NB4 (cell line): ENCODE results near the gene KCTD7.
"Not testable (repeated sequence)": the region's sequence is repeated elsewhere in the genome, so short reads cannot be mapped to it uniquely, and the experiment has no call there.

Experiments
- DNase-seq: peaks from one replicate; pipeline ENCODE4 v3.0.0; 2010; ENCODE audit warnings: low read depth
- H3K4me3 ChIP-seq: one replicate; pipeline ENCODE4 v1.5.1; 2011; ENCODE audit warnings: mild to moderate bottlenecking, low read depth, low read length, moderate library complexity
- CTCF ChIP-seq: IDR thresholded peaks from one replicate; pipeline ENCODE4 v1.5.1; 2012; ENCODE audit warnings: low read depth, low read length
- MAX ChIP-seq: IDR thresholded peaks from 2 replicates; pipeline ENCODE4 v1.6.1; 2011; ENCODE audit warnings: low read depth, low read length
- MYC ChIP-seq: IDR thresholded peaks from 2 replicates; pipeline ENCODE4 v1.6.1; 2011; ENCODE audit warnings: low read depth, low read length
- POLR2A ChIP-seq: IDR thresholded peaks from 2 replicates; pipeline ENCODE4 v1.6.1; 2011; ENCODE audit warnings: mild to moderate bottlenecking; ENCODE audit not compliant: insufficient read length; ENCODE audit errors: extremely low read depth

KCTD7 gene

GRCh38 chr7:66679633-66680244, 51.1 kb downstream of the KCTD7 start:
- no peak overlapping the region for H3K4me3 ChIP-seq
- TF ChIP-seq POLR2A (no peak), MYC (no peak), CTCF (no peak), MAX (no peak)
- no peak for DNase-seq

GRCh38 chr7:66681491-66682349, 53.0 kb downstream of the KCTD7 start:
- peak; percentile 98 for DNase-seq
- TF ChIP-seq MYC (no peak; the same call in none of the 2 replicates), POLR2A (peak; percentile 95), MAX (peak; percentile 26; the same call in 1 of the 2 replicates)
- peak overlapping the region; percentile 73 for H3K4me3 ChIP-seq

GRCh38 chr7:66682350-66683093, 53.8 kb downstream of the KCTD7 start:
- no peak for TF ChIP-seq POLR2A
- TF ChIP-seq MYC: no peak; the same call in 1 of the 2 replicates
- TF ChIP-seq MAX: no peak
- TF ChIP-seq CTCF: no peak

GRCh38 chr7:66683094-66683769, 54.6 kb downstream of the KCTD7 start:
- not testable (repeated sequence) for DNase-seq
- peak overlapping the region; percentile 73 for H3K4me3 ChIP-seq

More at GRCh38 chr7:66682350-66683093, 53.8 kb downstream of the KCTD7 start:
- DNase-seq: peak; percentile 44
- H3K4me3 ChIP-seq: peak overlapping the region; percentile 73

GRCh38 chr7:66683770-66684123, 55.1 kb downstream of the KCTD7 start:
- no peak for DNase-seq
- no peak overlapping the region for H3K4me3 ChIP-seq
- no peak for TF ChIP-seq MAX

- H3K4me3 ChIP-seq, DNase-seq: not testable (repeated sequence)
These were observed 57.0 kb downstream of the KCTD7 start for GRCh38 chr7:66685663-66686062.

GRCh38 chr7:66687186-66687585, 58.5 kb downstream of the KCTD7 start:
- no peak for DNase-seq
- H3K4me3 ChIP-seq: no peak overlapping the region
- no peak for TF ChIP-seq POLR2A
- no peak for TF ChIP-seq CTCF
- TF ChIP-seq MYC: no peak
- TF ChIP-seq MAX: no peak

- H3K4me3 ChIP-seq, DNase-seq: not testable (repeated sequence)
These were observed 59.0 kb downstream of the KCTD7 start for GRCh38 chr7:66687672-66688071.
